HEK293T (cell line): ENCODE results near the gene MYO1B.

ENCODE experiments used
- CTCF ChIA-PET: fragments of 350-600 bp; formaldehyde crosslinking; extraction: SDS; loops from one replicate; lab custom pipeline; 2021; ENCODE audit warnings: antibody characterized with exemption, inconsistent platforms; lab: Yijun Ruan, JAX
- POLR2A ChIA-PET: fragments of 350-600 bp; formaldehyde crosslinking; extraction: SDS; loops from one replicate; lab custom pipeline; 2020; ENCODE audit warnings: antibody characterized with exemption, inconsistent platforms; lab: Yijun Ruan, JAX
- DNase-seq: peaks from one replicate; pipeline ENCODE4 v3.0.0; 2012; ENCODE audit warnings: mixed read lengths; ENCODE audit errors: extremely low spot score
- ARNT ChIP-seq: fragments of 450-650 bp; IDR thresholded peaks from 2 replicates; pipeline ENCODE4 v1.6.1; 2017; ENCODE audit warnings: mild to moderate bottlenecking
- BHLHE40 ChIP-seq: fragments of 450-650 bp; IDR thresholded peaks from 2 replicates; pipeline ENCODE4 v1.6.1; 2016; ENCODE audit warnings: mild to moderate bottlenecking, moderate library complexity, borderline replicate concordance
- CTBP1 ChIP-seq: fragments of 450-650 bp; IDR thresholded peaks from 2 replicates; pipeline ENCODE4 v1.6.1; 2016; ENCODE audit warnings: borderline replicate concordance
- ELF4 ChIP-seq: fragments of 450-650 bp; IDR thresholded peaks from 2 replicates; pipeline ENCODE4 v1.6.1; 2017; ENCODE audit warnings: antibody characterized with exemption
- FOXA1 ChIP-seq: fragments of 450-650 bp; IDR thresholded peaks from 2 replicates; pipeline ENCODE4 v1.6.1; 2016; ENCODE audit warnings: mild to moderate bottlenecking
- FOXK2 ChIP-seq: fragments of 450-650 bp; IDR thresholded peaks from 2 replicates; pipeline ENCODE4 v1.6.1; 2016; ENCODE audit warnings: mild to moderate bottlenecking
- FOXM1 ChIP-seq: fragments of 450-650 bp; IDR thresholded peaks from 2 replicates; pipeline ENCODE4 v1.6.1; 2017; ENCODE audit warnings: mild to moderate bottlenecking, borderline replicate concordance
- HDGF ChIP-seq: fragments of 450-650 bp; IDR thresholded peaks from 2 replicates; pipeline ENCODE4 v1.6.1; 2017; ENCODE audit warnings: antibody characterized with exemption, borderline replicate concordance
- L3MBTL2 ChIP-seq: fragments of 450-650 bp; conservative IDR thresholded peaks from 2 replicates; pipeline ENCODE4 v1.6.1; 2016; ENCODE audit warnings: mild to moderate bottlenecking
- LEF1 ChIP-seq: fragments of 450-650 bp; IDR thresholded peaks from 2 replicates; pipeline ENCODE4 v1.6.1; 2017; ENCODE audit warnings: mild to moderate bottlenecking, borderline replicate concordance
- NFRKB ChIP-seq: fragments of 450-650 bp; IDR thresholded peaks from 2 replicates; pipeline ENCODE4 v1.6.1; 2016; ENCODE audit warnings: mild to moderate bottlenecking, moderate library complexity
- PKNOX1 ChIP-seq: fragments of 450-650 bp; IDR thresholded peaks from 2 replicates; pipeline ENCODE4 v1.6.1; 2016
- SP1 ChIP-seq: fragments of 450-650 bp; IDR thresholded peaks from 2 replicates; pipeline ENCODE4 v1.6.1; 2017
- SUZ12 ChIP-seq: fragments of 450-650 bp; IDR thresholded peaks from 2 replicates; pipeline ENCODE4 v1.6.1; 2016; ENCODE audit warnings: mild to moderate bottlenecking
- TARDBP ChIP-seq: fragments of 450-650 bp; IDR thresholded peaks from 2 replicates; pipeline ENCODE4 v1.6.1; 2016
- ZNF384 ChIP-seq: fragments of 450-650 bp; IDR thresholded peaks from 2 replicates; pipeline ENCODE4 v1.6.1; 2016

The MYO1B gene

DNA sequence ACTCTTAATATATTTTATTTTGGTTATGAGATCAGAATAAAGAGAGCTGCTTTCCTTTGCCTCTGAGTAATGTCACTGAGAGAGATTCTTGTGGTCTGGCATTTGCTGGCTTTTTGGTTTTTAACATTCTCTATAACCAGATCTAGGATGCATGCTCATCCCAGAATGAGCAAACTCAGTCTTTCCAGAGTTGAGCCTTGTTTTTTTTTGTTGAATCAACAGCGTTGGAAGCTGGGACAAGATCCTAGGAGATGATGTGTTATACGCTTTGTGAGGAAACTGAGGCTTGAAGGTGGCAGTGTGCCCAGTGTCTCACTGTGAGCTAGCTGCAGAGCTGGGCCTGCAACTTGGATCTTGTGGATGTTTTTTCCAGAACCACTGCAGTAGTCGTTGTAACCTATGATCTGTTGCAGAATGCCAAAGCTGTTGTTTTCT, 19.5 kb downstream of the MYO1B start:
- no peak for DNase-seq
- CTCF ChIA-PET = interaction anchor here (1.5 kb wide), 1 partner anchor 54 kb away, joined by 4 read pairs; no protein-coding TSS in a partner anchor
- POLR2A ChIA-PET = no interaction called here
- TF ChIP-seq ARNT (no peak), ZNF384 (no peak), ELF4 (no peak), FOXA1 (no peak), HDGF (no peak), LEF1 (no peak), CTBP1 (no peak), PKNOX1 (no peak), L3MBTL2 (no peak), SP1 (no peak)

- TF ChIP-seq L3MBTL2 = no peak
- no peak for TF ChIP-seq ZNF384
- no peak for TF ChIP-seq ELF4
- TF ChIP-seq NFRKB = no peak
- no peak for TF ChIP-seq FOXM1
- no peak for TF ChIP-seq SUZ12
- no peak for TF ChIP-seq ARNT
- no peak for TF ChIP-seq TARDBP
- no peak for TF ChIP-seq FOXA1
- TF ChIP-seq FOXK2 = no peak
- no peak for TF ChIP-seq CTBP1
- no peak for TF ChIP-seq SP1
- TF ChIP-seq BHLHE40 = no peak
- no peak for TF ChIP-seq HDGF
- no peak for TF ChIP-seq PKNOX1
- TF ChIP-seq LEF1 = no peak
- CTCF ChIA-PET = interaction anchor here (1.5 kb wide), 1 partner anchor 53 kb away, joined by 4 read pairs; no protein-coding TSS in a partner anchor
- DNase-seq = no peak
- POLR2A ChIA-PET = no interaction called here
Measured at GRCh38 chr2:191265311-191266170, 20.3 kb downstream of the MYO1B start.

DNA sequence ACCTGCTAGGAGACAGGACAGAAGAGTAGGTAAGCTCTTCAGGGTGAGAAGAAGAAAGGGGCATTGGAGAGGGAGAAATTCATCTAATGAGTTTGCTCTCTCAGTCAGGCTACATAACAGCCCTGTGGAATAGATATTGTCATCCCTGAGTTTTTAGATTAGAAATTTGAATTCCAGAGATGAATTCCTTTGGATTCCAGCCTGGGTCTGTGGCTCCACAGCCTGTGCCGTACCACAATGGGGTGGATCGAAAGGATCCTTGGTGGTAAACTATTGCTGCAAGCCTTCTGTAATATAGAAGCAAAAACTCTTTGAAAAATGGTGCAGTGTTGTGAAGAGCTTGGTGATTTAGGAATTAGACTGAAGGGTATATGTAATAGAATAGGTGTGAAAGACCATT, 21.0 kb downstream of the MYO1B start:
- no peak for DNase-seq
- no peak for TF ChIP-seq FOXM1
- TF ChIP-seq TARDBP = no peak
- TF ChIP-seq FOXK2 = no peak
- no peak for TF ChIP-seq L3MBTL2
- TF ChIP-seq ARNT = no peak
- TF ChIP-seq ELF4 = no peak
- no peak for TF ChIP-seq PKNOX1
- no peak for TF ChIP-seq SUZ12
- TF ChIP-seq CTBP1 = no peak
- TF ChIP-seq HDGF = no peak
- no peak for TF ChIP-seq ZNF384
- TF ChIP-seq SP1 = no peak
- no peak for TF ChIP-seq NFRKB
- TF ChIP-seq LEF1 = no peak
- no peak for TF ChIP-seq BHLHE40
- TF ChIP-seq FOXA1 = no peak
- ChIA-PET POLR2A (no interaction called here), CTCF (interaction anchor here (0.7 kb wide), 1 partner anchor 36 kb away, joined by 3 read pairs; no protein-coding TSS in a partner anchor)

DNA sequence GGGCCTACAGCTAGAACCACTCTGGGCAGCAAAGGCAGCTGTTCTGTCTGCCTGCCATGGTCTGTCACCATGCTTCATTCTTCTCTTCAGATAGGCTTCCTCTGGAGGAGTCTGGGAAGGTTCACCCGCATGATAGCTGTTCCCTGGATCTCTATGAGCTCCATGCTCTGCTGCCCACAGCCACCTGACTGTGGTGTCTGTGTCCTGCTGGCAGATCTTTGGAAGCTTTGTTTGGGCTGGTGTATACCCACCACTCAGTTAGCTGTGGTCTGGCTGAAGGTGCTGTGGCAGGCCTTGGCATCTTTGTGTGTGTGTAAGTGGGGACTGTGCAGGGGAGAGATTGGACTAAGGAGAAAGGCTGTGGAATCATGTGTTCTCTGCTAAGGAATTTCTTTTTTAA, 23.4 kb downstream of the MYO1B start:
- CTCF ChIA-PET = no interaction called here
- DNase-seq = no peak

More for the DNA sequence above, 23.4 kb downstream of the MYO1B start:
- no peak for TF ChIP-seq PKNOX1
- TF ChIP-seq NFRKB = no peak
- no peak for TF ChIP-seq FOXA1
- no peak for TF ChIP-seq BHLHE40
- TF ChIP-seq L3MBTL2 = no peak
- no peak for TF ChIP-seq CTBP1
- POLR2A ChIA-PET = no interaction called here
